ENCODE results near the gene PNMA1.

The PNMA1 gene

DNA sequence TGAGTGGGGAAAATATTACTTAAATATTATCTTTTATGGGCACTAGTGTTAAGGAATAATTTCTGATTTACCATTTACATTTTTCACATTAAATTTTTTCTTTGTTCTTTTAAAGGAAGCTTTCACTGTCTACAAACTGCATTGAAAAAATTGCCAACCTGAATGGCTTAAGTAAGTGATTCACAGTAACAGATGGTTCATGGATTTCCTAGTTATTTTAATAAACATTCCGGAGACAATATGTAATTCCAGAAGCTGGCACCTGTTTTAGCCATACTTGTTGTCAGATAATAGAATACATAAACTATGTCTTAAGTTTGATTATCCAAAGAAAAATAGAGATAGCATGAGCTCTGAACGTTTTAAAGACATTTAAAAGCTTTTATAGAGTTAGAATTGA, 52.3 kb downstream of the PNMA1 start:
- no peak for DNase-seq
